A549 treated with CpdA at 1 μM for 4 hours (cell line): ENCODE data around the gene MIB1. TPM values are rescaled to one million over a fixed set of nuclear protein-coding genes. Genes with fewer than 3 reads are reported as not detected.

ENCODE experiments used
- total RNA-seq: library from RNA; stranded (reverse); fragments of 200-300 nt; extraction: Qiagen RNA extraction; gene quantifications from 5 replicates; pipeline ENCODE4 v1.2.3, GENCODE V29; 2022; ENCODE audit warnings: low read depth

Gene MIB1
- 5.9 to 11.9 TPM (median 9.3 TPM) in 5 replicates for total RNA-seq

DNA sequence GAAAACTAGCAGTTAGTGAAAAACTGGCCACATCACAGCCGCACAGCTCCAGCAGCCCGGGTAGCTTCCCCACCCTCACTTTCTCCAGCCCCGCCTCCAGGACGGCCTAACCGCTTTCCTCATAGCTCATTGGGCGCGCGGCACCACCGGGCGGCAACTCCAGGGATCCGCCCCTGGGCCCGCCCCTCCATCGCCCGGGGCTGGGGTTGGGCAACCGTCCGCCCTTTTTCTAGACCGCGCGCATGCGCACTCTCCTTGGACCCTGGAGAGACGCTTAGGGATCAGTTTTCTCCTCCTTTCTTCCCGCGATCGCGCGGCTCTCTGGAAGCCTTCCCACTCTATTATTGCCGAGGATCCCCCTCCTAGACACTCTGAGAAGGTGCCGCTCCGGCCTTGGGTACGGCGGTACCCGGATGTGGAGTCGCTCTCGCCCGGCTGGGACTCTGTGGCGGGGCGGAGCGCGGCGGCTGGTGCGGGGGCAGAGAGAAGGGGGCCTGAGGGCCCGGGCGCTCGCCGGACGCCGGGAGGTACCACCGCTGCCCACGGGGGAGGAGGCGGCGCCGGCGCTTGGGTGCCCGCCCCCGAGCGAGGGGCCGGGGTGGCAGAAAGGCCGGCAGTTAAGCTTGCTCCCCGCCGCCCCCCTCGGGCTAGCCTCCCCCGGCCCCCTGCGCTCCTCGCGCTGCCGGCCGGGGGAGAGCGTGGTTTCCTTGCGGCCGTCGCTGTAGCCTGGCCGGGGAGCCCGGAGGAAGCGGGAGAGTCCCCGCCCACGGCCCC is at the start of gene MIB1:
Gene MIB1, plus strand, starts transcription at position 255 of the 774 bp plus-strand sequence. CDS start 792 bp downstream, outside the sequence.

GRCh38 chr18:21704603-21705364 is 35.8 kb upstream of the MIB1 start, which contains the start of gene ABHD3:
Gene ABHD3 (minus strand): TSS chr18:21704774. CDS start chr18:21704665, 109 bp downstream.

Other genes with a start within 250 kb of the MIB1 start
- 7.9 to 12.5 TPM (median 9.0 TPM) in 5 replicates for gene ESCO1, start 140.1 kb upstream of the MIB1 start, total RNA-seq
- gene SNRPD1, start 128.5 kb upstream of the MIB1 start, total RNA-seq, result 161 to 191 TPM (median 173 TPM) in 5 replicates
- gene ABHD3, start 36.0 kb upstream of the MIB1 start, total RNA-seq, result 21.0 to 26.4 TPM (median 24.2 TPM) in 5 replicates